Measurements from ENCODE around the gene VENTX.

VENTX gene

GRCh38 chr10:133235265-133235855, 2.3 kb upstream of the VENTX start:
- H3F3A ChIP-seq (ENCODE audit: low read depth), result no peaks in the 10 kb centered on the region
- H3K36me3 ChIP-seq (ENCODE audit: insufficient read depth, low read length), result no peaks in the 10 kb centered on the region
- no peak overlapping the region for H2AFZ ChIP-seq (ENCODE audit: low read length)
- H4K20me1 ChIP-seq (ENCODE audit: insufficient read depth, low read length, poor library complexity, severe bottlenecking), result no peaks in the 10 kb centered on the region
- no peaks in the 10 kb centered on the region for H3K27me3 ChIP-seq (ENCODE audit: insufficient read depth, low read length, poor library complexity, severe bottlenecking)
- H3K9ac ChIP-seq (ENCODE audit: low read depth, low read length, poor library complexity, severe bottlenecking), result no peak overlapping the region
- no peaks in the 10 kb centered on the region for H3K9me2 ChIP-seq (replicated peaks; ENCODE audit: low read depth, low read length)
- H3K79me2 ChIP-seq (ENCODE audit: insufficient read depth, low read length), result no peaks in the 10 kb centered on the region
- TF ChIP-seq EZH2phosphoT487 (IDR thresholded peaks at IDR 0.05; ENCODE audit: borderline replicate concordance), result no peak
- TF ChIP-seq, protein P1, sequence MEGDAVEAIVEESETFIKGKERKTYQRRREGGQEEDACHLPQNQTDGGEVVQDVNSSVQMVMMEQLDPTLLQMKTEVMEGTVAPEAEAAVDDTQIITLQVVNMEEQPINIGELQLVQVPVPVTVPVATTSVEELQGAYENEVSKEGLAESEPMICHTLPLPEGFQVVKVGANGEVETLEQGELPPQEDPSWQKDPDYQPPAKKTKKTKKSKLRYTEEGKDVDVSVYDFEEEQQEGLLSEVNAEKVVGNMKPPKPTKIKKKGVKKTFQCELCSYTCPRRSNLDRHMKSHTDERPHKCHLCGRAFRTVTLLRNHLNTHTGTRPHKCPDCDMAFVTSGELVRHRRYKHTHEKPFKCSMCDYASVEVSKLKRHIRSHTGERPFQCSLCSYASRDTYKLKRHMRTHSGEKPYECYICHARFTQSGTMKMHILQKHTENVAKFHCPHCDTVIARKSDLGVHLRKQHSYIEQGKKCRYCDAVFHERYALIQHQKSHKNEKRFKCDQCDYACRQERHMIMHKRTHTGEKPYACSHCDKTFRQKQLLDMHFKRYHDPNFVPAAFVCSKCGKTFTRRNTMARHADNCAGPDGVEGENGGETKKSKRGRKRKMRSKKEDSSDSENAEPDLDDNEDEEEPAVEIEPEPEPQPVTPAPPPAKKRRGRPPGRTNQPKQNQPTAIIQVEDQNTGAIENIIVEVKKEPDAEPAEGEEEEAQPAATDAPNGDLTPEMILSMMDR (conservative IDR thresholded peaks at IDR 0.05; ENCODE audit: low read length), result no peak
- no peak overlapping the region for H3K4me3 ChIP-seq (ENCODE audit: low read length, poor library complexity, severe bottlenecking)
- H3K4me2 ChIP-seq (ENCODE audit: low read depth, low read length, poor library complexity, severe bottlenecking), result no peak overlapping the region
- H3K4me1 ChIP-seq (ENCODE audit: insufficient read depth, low read length, poor library complexity, severe bottlenecking), result no peaks in the 10 kb centered on the region
- peaks cover 4% of the 10 kb centered on the region; the same call in 1 of the 2 replicates for H3K9me3 ChIP-seq (ENCODE audit: insufficient read depth, low read depth, low read length)

DNA sequence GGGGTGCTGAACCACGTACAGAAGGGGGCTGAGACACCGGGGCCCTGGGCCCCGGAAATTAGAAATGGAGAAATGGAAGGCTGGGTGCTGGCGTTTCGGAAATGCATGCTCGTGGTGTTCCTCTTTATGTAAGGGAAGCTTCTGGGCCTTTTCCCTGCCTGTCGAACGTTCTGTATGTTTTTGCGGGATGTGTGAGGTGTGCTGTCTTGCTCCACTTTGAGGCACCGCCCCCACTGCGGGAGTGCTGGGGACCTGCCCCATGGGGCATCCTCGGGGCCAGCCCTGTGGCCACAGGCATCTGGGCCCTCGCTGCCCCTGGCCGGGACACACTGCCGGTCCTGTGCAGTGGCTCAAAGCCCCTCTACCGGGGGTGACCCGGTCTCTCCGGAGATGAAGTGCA, 1.7 kb upstream of the VENTX start:
- Histone ChIP-seq H3F3A (ENCODE audit: low read depth) (no peaks in the 10 kb centered on the region), H3K4me1 (ENCODE audit: insufficient read depth, low read length, poor library complexity, severe bottlenecking) (no peaks in the 10 kb centered on the region), H3K9ac (ENCODE audit: low read depth, low read length, poor library complexity, severe bottlenecking) (no peak overlapping the region), H4K20me1 (ENCODE audit: insufficient read depth, low read length, poor library complexity, severe bottlenecking) (no peaks in the 10 kb centered on the region), H3K27me3 (ENCODE audit: insufficient read depth, low read length, poor library complexity, severe bottlenecking) (no peaks in the 10 kb centered on the region), H3K36me3 (ENCODE audit: insufficient read depth, low read length) (no peaks in the 10 kb centered on the region), H3K9me2 (replicated peaks; ENCODE audit: low read depth, low read length) (no peaks in the 10 kb centered on the region), H3K4me3 (ENCODE audit: low read length, poor library complexity, severe bottlenecking) (no peak overlapping the region), H2AFZ (ENCODE audit: low read length) (no peak overlapping the region), H3K79me2 (ENCODE audit: insufficient read depth, low read length) (no peaks in the 10 kb centered on the region), H3K9me3 (ENCODE audit: insufficient read depth, low read depth, low read length) (peaks cover 4% of the 10 kb centered on the region; the same call in 1 of the 2 replicates), H3K4me2 (ENCODE audit: low read depth, low read length, poor library complexity, severe bottlenecking) (no peak overlapping the region)
- TF ChIP-seq EZH2phosphoT487 (IDR thresholded peaks at IDR 0.05; ENCODE audit: borderline replicate concordance), result no peak
- TF ChIP-seq, protein P1 (conservative IDR thresholded peaks at IDR 0.05; ENCODE audit: low read length), result no peak

GRCh38 chr10:133236401-133237240, 1.0 kb upstream of the VENTX start:
- H3K4me3 ChIP-seq (ENCODE audit: low read length, poor library complexity, severe bottlenecking), result no peak overlapping the region
- H3K4me2 ChIP-seq (ENCODE audit: low read depth, low read length, poor library complexity, severe bottlenecking), result no peak overlapping the region

More at GRCh38 chr10:133236401-133237240, 1.0 kb upstream of the VENTX start:
- H3K4me1 ChIP-seq (ENCODE audit: insufficient read depth, low read length, poor library complexity, severe bottlenecking), result no peaks in the 10 kb centered on the region
- H3K9me3 ChIP-seq (ENCODE audit: insufficient read depth, low read depth, low read length), result peaks cover 4% of the 10 kb centered on the region; the same call in 1 of the 2 replicates
- no peaks in the 10 kb centered on the region for H4K20me1 ChIP-seq (ENCODE audit: insufficient read depth, low read length, poor library complexity, severe bottlenecking)
- no peaks in the 10 kb centered on the region for H3K27me3 ChIP-seq (ENCODE audit: insufficient read depth, low read length, poor library complexity, severe bottlenecking)
- no peaks in the 10 kb centered on the region for H3F3A ChIP-seq (ENCODE audit: low read depth)
- H3K9me2 ChIP-seq (replicated peaks; ENCODE audit: low read depth, low read length), result no peaks in the 10 kb centered on the region
- TF ChIP-seq EZH2phosphoT487 (IDR thresholded peaks at IDR 0.05; ENCODE audit: borderline replicate concordance), result no peak
- TF ChIP-seq, protein P1 (conservative IDR thresholded peaks at IDR 0.05; ENCODE audit: low read length), result no peak
- no peaks in the 10 kb centered on the region for H3K36me3 ChIP-seq (ENCODE audit: insufficient read depth, low read length)
- no peak overlapping the region for H3K9ac ChIP-seq (ENCODE audit: low read depth, low read length, poor library complexity, severe bottlenecking)
- H2AFZ ChIP-seq (ENCODE audit: low read length), result no peak overlapping the region
- no peaks in the 10 kb centered on the region for H3K79me2 ChIP-seq (ENCODE audit: insufficient read depth, low read length)

Measured in Loucy (cell line).